Measurements from ENCODE around the gene KCNG2. TPM values are rescaled to one million over a fixed set of nuclear protein-coding genes. Genes with fewer than 3 reads are reported as not detected.

KCNG2 gene
- total and polyA plus RNA-seq, 2 of the 8 experiments (the other 6 are each of a cell fraction or from before 2014, with no cell fraction given) = 0.19 to 0.74 TPM

DNA sequence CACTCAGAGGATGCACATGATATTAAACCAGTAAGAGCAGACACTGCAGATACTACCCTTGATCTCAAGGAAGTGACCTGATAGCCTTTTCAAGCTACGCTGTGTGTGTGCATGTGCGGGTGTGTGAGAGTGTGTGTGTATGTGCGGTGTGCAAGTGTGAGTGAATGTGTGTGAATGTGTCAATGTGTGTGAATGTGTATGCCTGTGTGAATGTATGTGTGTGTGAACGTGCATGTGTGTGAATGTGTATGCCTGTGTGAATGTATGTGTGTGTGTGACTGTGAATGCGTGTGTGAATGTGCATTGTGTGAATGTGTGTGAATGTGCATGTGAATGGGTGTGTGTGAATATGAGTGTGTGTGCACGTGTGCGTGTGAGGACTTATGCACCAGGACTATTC is 53.8 kb downstream of the KCNG2 start:
- H4K5ac ChIP-seq (ENCODE audit: insufficient read length, low read depth, low read length) = no peak overlapping the region
- no peaks in the 10 kb centered on the region for H3K27me3 ChIP-seq (replicated peaks in 1 of 4; ENCODE audit: control insufficient read depth in 3 of 4, extremely low read depth in 1 of 4, insufficient read depth in 3 of 4, low read length in 3 of 4)
- peak overlapping the region; percentile 74 for H4K91ac ChIP-seq (replicated peaks; ENCODE audit: insufficient read length, low read length)
- no peak overlapping the region for H3K4me3 ChIP-seq (ENCODE audit: extremely low read depth in 1 of 4, insufficient read depth in 2 of 4, low read depth in 3 of 4, low read length in 4 of 4)
- no peak overlapping the region for H3K4ac ChIP-seq (replicated peaks; ENCODE audit: insufficient read length, low read depth, low read length)
- peaks cover 2 to 3% of the 10 kb centered on the region in 2 experiments for H4K20me1 ChIP-seq (replicated peaks in 1 of 2; ENCODE audit: control insufficient read depth in 1 of 2, insufficient read depth in 2 of 2, low read length in 2 of 2)
- H3K4me1 ChIP-seq (replicated peaks in 1 of 4; ENCODE audit: control insufficient read depth in 3 of 4, insufficient read depth in 4 of 4, low read length in 3 of 4) = peaks cover 0 to 4% (median under 1%) of the 10 kb centered on the region in 4 experiments; a peak in 3 of 7 replicates
- TF ChIP-seq HDAC6 (IDR thresholded peaks at IDR 0.05; ENCODE audit: low read depth, low read length) (no peak), NANOG (IDR thresholded peaks at IDR 0.05; ENCODE audit: insufficient read depth, low read depth, low read length, poor library complexity, severe bottlenecking) (no peak), TCF12 (IDR thresholded peaks at IDR 0.05; ENCODE audit: low read depth, low read length) (no peak), FOSL1 (IDR thresholded peaks at IDR 0.05; ENCODE audit: insufficient read depth, low read depth, low read length) (no peak), RFX5 (IDR thresholded peaks at IDR 0.05; ENCODE audit: borderline replicate concordance, low read depth, low read length) (no peak), TEAD4 (IDR thresholded peaks at IDR 0.05; ENCODE audit: low read depth, low read length) (no peak)
- TF ChIP-seq, protein P1, sequence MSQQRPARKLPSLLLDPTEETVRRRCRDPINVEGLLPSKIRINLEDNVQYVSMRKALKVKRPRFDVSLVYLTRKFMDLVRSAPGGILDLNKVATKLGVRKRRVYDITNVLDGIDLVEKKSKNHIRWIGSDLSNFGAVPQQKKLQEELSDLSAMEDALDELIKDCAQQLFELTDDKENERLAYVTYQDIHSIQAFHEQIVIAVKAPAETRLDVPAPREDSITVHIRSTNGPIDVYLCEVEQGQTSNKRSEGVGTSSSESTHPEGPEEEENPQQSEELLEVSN (IDR thresholded peaks at IDR 0.05) = no peak
- H3K27ac ChIP-seq (ENCODE audit: low read depth, low read length) = no peak overlapping the region
- no peak overlapping the region for H2AFZ ChIP-seq (ENCODE audit: low read length)
- no peak overlapping the region for H3K56ac ChIP-seq (replicated peaks; ENCODE audit: insufficient read length, low read depth, low read length)
- H2BK5ac ChIP-seq (ENCODE audit: low read depth, low read length) = no peak overlapping the region
- no peak overlapping the region for H2BK12ac ChIP-seq (ENCODE audit: low read depth, low read length)
- no peak overlapping the region for H3K23ac ChIP-seq (ENCODE audit: insufficient read length)
- H3K23me2 ChIP-seq (ENCODE audit: low read depth, low read length) = 0 out of 2 replicates have a peak, but pooled peaks cover 3% of the 10 kb centered on the region
- peak overlapping the region; percentile 8 for H2BK120ac ChIP-seq (replicated peaks; ENCODE audit: low read depth, low read length)
- no peaks in the 10 kb centered on the region for H3K9me3 ChIP-seq (ENCODE audit: insufficient read depth in 2 of 2, low read depth in 1 of 2, low read length in 1 of 2)
- FAIRE-seq = peak; percentile 45
- no peaks in the 10 kb centered on the region for H3K79me1 ChIP-seq (ENCODE audit: low read depth, low read length)
- no peak overlapping the region for H3K4me2 ChIP-seq (ENCODE audit: insufficient read depth in 1 of 2, low read depth in 2 of 2, low read length in 2 of 2)
- ChIA-PET CTCF (ENCODE audit: partially characterized antibody) (no interaction called here), POLR2A (ENCODE audit: partially characterized antibody) (no interaction called here)
- no peak overlapping the region for H2BK20ac ChIP-seq (ENCODE audit: low read length)
- H3K9ac ChIP-seq (replicated peaks in 1 of 4; ENCODE audit: extremely low read depth in 1 of 4, low read depth in 3 of 4, low read length in 3 of 4) = no peak overlapping the region
- H3K79me2 ChIP-seq (ENCODE audit: control insufficient read depth in 1 of 2, insufficient read depth in 2 of 2, low read length in 2 of 2) = no peaks in the 10 kb centered on the region
- H2BK15ac ChIP-seq (ENCODE audit: low read length) = 0 out of 2 replicates have a peak overlapping the region, but pooled peaks have one; percentile 85
- WGBS, 2 experiments (ENCODE audit: extremely low coverage in 1 of 2, insufficient coverage in 1 of 2, insufficient read length in 1 of 2, insufficient replicate concordance in 2 of 2, low coverage in 1 of 2, low lambda C conversion rate in 2 of 2, missing lambda C conversion rate in 1 of 2) = 92% methylated on average over 7 of the region's 7 CpGs; no CpG with 5 or more reads in 1 of the 2 experiments
- H2AK5ac ChIP-seq (ENCODE audit: low read depth, low read length) = no peak overlapping the region; the same call in 1 of the 2 replicates
- no peak overlapping the region for H4K8ac ChIP-seq (ENCODE audit: extremely low read depth, insufficient read depth, low read length)
- H3K18ac ChIP-seq (ENCODE audit: extremely low read depth, low read length) = no peak overlapping the region
- no peak overlapping the region for H3K14ac ChIP-seq (ENCODE audit: insufficient read length)
- no peaks in the 10 kb centered on the region for H3K36me3 ChIP-seq (ENCODE audit: control insufficient read depth in 2 of 4, insufficient read depth in 4 of 4, low read length in 3 of 4)
- peak in 1 of 2 experiments; percentile 7 for DNase-seq (ENCODE audit: low read depth in 1 of 2, low spot score in 2 of 2)

All from H1 (cell line).